Colonic mucosa (tissue), 4 donors: ENCODE data around the gene MACROD2. TPM values are rescaled to one million over a fixed set of nuclear protein-coding genes. Genes with fewer than 3 reads are reported as not detected.

Experiments used
- DNase-seq: peaks from one replicate; pipeline ENCODE4 v3.0.0-alpha.2; 2020
- H3K27ac ChIP-seq: fragments of 200-600 bp; one replicate; pipeline ENCODE4 v1.8.0; 2021
- H3K27me3 ChIP-seq: fragments of 200-600 bp; one replicate; pipeline ENCODE4 v1.8.0; 2021
- H3K36me3 ChIP-seq: fragments of 200-600 bp; one replicate; pipeline ENCODE4 v1.8.0; 2021
- H3K4me1 ChIP-seq: fragments of 200-600 bp; one replicate; pipeline ENCODE4 v1.8.0; 2021; ENCODE audit warnings: mild to moderate bottlenecking
- H3K4me3 ChIP-seq: fragments of 200-600 bp; one replicate; pipeline ENCODE4 v1.8.0; 2021
- H3K9ac ChIP-seq, 2 donors: one replicate each; pipeline ENCODE4 v1.7.0; 2013; ENCODE audit warnings: control low read depth in 2 of 2, low read depth in 2 of 2, low read length in 2 of 2
- H3K9me3 ChIP-seq: fragments of 200-600 bp; one replicate; pipeline ENCODE4 v1.8.0; 2021
- CTCF ChIP-seq: fragments of 200-600 bp; IDR thresholded peaks from one replicate; pipeline ENCODE4 v1.8.0; 2022; ENCODE audit warnings: antibody characterized with exemption, mild to moderate bottlenecking
- intact Hi-C: fragments of 100-400 bp; cut with DNase I; formaldehyde crosslinking; loops from one replicate; pipeline ENCODE4 v1.14.1; 2022
- total RNA-seq, 2 donors: library from RNA; stranded (reverse); fragmentation: NEBNext Ultra II Directional in 1 of 2; extraction: Animal tissue kit (Norgen Biotek cat#: 25700) in 1 of 2; gene quantifications; one replicate each; pipeline ENCODE4 v1.2.1, GENCODE V29; 2021
- donor health status: healthy.
- donor health status: DM: no; HTN: no; CAD: no.
- donor health status: DM: no; HTN: no; CAD: no.

Gene MACROD2
- total RNA-seq, 2 donors from 2014 or later: 3.2 to 3.3 TPM

- no peak overlapping the region for H3K27ac ChIP-seq
- intact Hi-C loops: no loop called here
- no peaks in the 10 kb centered on the region for H3K36me3 ChIP-seq
These were observed 1637.4 kb downstream of the MACROD2 start for GRCh38 chr20:15632680-15633079.

GRCh38 chr20:15634102-15634501, 1638.8 kb downstream of the MACROD2 start:
- intact Hi-C loops: no loop called here
- H3K27ac ChIP-seq: no peak overlapping the region

More at GRCh38 chr20:15632680-15633079, 1637.4 kb downstream of the MACROD2 start:
- Histone ChIP-seq H3K9ac (no peak overlapping the region), H3K27me3 (no peaks in the 10 kb centered on the region), H3K4me3 (no peak overlapping the region), H3K9me3 (no peaks in the 10 kb centered on the region), H3K4me1 (no peaks in the 10 kb centered on the region)
- DNase-seq: no peak
- no peak for TF ChIP-seq CTCF

GRCh38 chr20:15637546-15637945, 1642.2 kb downstream of the MACROD2 start:
- H3K27ac ChIP-seq: no peak overlapping the region
- H3K9ac ChIP-seq: no peak overlapping the region
- H3K27me3 ChIP-seq: no peaks in the 10 kb centered on the region
- no peaks in the 10 kb centered on the region for H3K9me3 ChIP-seq
- DNase-seq: no peak
- no peak overlapping the region for H3K4me3 ChIP-seq
- no peak for TF ChIP-seq CTCF
- H3K36me3 ChIP-seq: no peaks in the 10 kb centered on the region
- no peaks in the 10 kb centered on the region for H3K4me1 ChIP-seq
- intact Hi-C loops: no loop called here

More at GRCh38 chr20:15634102-15634501, 1638.8 kb downstream of the MACROD2 start:
- Histone ChIP-seq H3K4me3 (no peak overlapping the region), H3K9ac (no peak overlapping the region), H3K4me1 (no peaks in the 10 kb centered on the region), H3K9me3 (no peaks in the 10 kb centered on the region), H3K36me3 (no peaks in the 10 kb centered on the region), H3K27me3 (no peaks in the 10 kb centered on the region)
- DNase-seq: no peak
- TF ChIP-seq CTCF: no peak

DNA sequence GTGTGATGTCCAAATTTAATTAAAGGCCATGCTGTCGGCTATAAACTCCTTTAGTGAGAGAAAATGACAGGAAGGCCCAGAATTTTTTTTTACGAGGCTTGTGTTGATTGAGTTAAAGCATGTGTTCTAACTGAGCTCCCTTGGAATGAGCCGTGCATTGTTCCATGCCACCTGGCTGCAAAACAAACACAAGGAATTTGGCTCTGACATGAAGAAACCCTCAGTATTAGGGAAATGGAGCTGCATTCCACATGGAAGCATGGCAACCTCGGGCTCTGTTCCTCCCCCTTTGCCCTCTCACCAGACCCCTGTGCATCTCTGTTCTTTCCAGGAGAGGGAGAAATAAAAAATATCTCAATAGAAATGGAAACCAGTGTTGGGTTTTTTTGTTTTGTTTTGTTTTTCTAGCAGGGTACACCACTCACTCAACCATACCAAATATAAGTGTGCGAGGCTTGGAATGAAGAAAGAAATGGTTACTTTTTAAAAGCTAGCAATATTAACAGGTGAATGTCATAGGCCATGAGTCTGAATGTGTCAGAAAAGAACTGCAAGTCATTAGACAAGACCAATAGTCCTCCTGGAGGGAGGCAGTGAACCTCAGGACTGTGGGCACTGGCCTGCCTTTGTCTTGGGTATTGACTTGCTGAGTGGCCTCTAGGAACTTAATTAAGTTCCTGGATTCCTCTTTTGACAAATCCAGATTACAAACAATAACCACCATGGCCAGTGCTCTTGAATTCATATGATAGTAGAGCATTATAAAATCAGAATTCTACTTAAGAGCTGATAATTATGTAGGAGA, 1642.8 kb downstream of the MACROD2 start:
- TF ChIP-seq CTCF: no peak
- Histone ChIP-seq H3K27ac (no peak overlapping the region), H3K4me3 (no peak overlapping the region), H3K27me3 (no peaks in the 10 kb centered on the region), H3K9ac (no peak overlapping the region), H3K4me1 (no peaks in the 10 kb centered on the region), H3K9me3 (no peaks in the 10 kb centered on the region), H3K36me3 (no peaks in the 10 kb centered on the region)
- no peak for DNase-seq
- intact Hi-C loops: no loop called here

- Histone ChIP-seq H3K27ac (no peak overlapping the region), H3K4me3 (no peak overlapping the region), H3K9me3 (no peaks in the 10 kb centered on the region), H3K9ac (no peak overlapping the region), H3K27me3 (no peaks in the 10 kb centered on the region), H3K36me3 (no peaks in the 10 kb centered on the region), H3K4me1 (no peaks in the 10 kb centered on the region)
- intact Hi-C loops: no loop called here
- no peak for TF ChIP-seq CTCF
- DNase-seq: no peak
These were observed 1643.5 kb downstream of the MACROD2 start for GRCh38 chr20:15638816-15639215.
